CD14-positive monocyte (primary cell): ENCODE results near the gene TRAF3. TPM values are rescaled to one million over a fixed set of nuclear protein-coding genes. Genes with fewer than 3 reads are reported as not detected.

Experiments
- DNase-seq, 3 donors: peaks; one replicate each; pipeline ENCODE4 v3.0.0-alpha.2; 2011 to 2022
- H2AFZ ChIP-seq: 2 replicates; pipeline ENCODE4 v1.6.0; 2012; ENCODE audit warnings: mild to moderate bottlenecking, low read depth, low read length, inconsistent platforms; ENCODE audit not compliant: insufficient read depth, poor library complexity, severe bottlenecking
- H3K27ac ChIP-seq, 2 donors: 1 replicate in 1 of 2; 2 replicates in 1 of 2; pipeline ENCODE4 v1.5.1; 2012 to 2013; ENCODE audit warnings: low read length in 2 of 2, control low read depth in 1 of 2, inconsistent platforms in 1 of 2, low read depth in 1 of 2, mild to moderate bottlenecking in 1 of 2
- H3K27me3 ChIP-seq, 2 donors: one replicate each; pipeline versions ENCODE4 v1.6.0 to v1.6.1; 2011 to 2013; ENCODE audit warnings: low read length in 2 of 2; ENCODE audit not compliant: control insufficient read depth in 2 of 2, insufficient read depth in 2 of 2
- H3K36me3 ChIP-seq, 2 donors: replicated peaks in 1 of 2; 1 replicate in 1 of 2; 2 replicates in 1 of 2; pipeline versions ENCODE4 v1.5.1 to v1.6.1; 2012 to 2013; ENCODE audit warnings: low read length in 2 of 2, control low read depth in 1 of 2, inconsistent platforms in 1 of 2, mild to moderate bottlenecking in 1 of 2; ENCODE audit not compliant: insufficient read depth in 2 of 2, control insufficient read depth in 1 of 2
- H3K4me1 ChIP-seq, 2 donors: 1 replicate in 1 of 2; 2 replicates in 1 of 2; pipeline versions ENCODE4 v1.5.1 to v1.6.1; 2012 to 2013; ENCODE audit warnings: low read length in 2 of 2, control low read depth in 1 of 2, inconsistent platforms in 1 of 2, mild to moderate bottlenecking in 1 of 2, moderate library complexity in 1 of 2; ENCODE audit not compliant: insufficient read depth in 2 of 2, control insufficient read depth in 1 of 2
- H3K4me2 ChIP-seq: replicated peaks from 2 replicates; pipeline ENCODE3; 2012; ENCODE audit warnings: low read length, moderate library complexity, mild to moderate bottlenecking; ENCODE audit not compliant: poor library complexity, severe bottlenecking; ENCODE audit errors: extremely low read depth
- H3K4me3 ChIP-seq, 3 experiments: fragments of 200-600 bp in 1 of 3; sonication (generic) in 1 of 3; replicated peaks in 1 of 3; 1 replicate in 2 of 3; 2 replicates in 1 of 3; pipeline ENCODE4 v1.5.1; 2011 to 2013; ENCODE audit warnings: low read length in 3 of 3, mild to moderate bottlenecking in 3 of 3, control low read depth in 2 of 3, low read depth in 2 of 3, inconsistent platforms in 1 of 3, moderate library complexity in 1 of 3
- H3K79me2 ChIP-seq: 2 replicates; pipeline ENCODE4 v1.6.0; 2012; ENCODE audit warnings: mild to moderate bottlenecking, control low read depth, inconsistent platforms, low read length, moderate library complexity; ENCODE audit not compliant: insufficient read depth
- H3K9ac ChIP-seq: 2 replicates; pipeline ENCODE4 v1.6.0; 2017; ENCODE audit warnings: low read length, mild to moderate bottlenecking; ENCODE audit not compliant: insufficient read depth, poor library complexity, severe bottlenecking
- H3K9me3 ChIP-seq, 2 donors: replicated peaks in 1 of 2; 1 replicate in 1 of 2; 2 replicates in 1 of 2; pipeline versions ENCODE4 v1.5.1 to v1.6.1; 2012 to 2013; ENCODE audit warnings: low read length in 2 of 2, control low read depth in 1 of 2; ENCODE audit not compliant: control insufficient read depth in 1 of 2, insufficient read depth in 1 of 2
- H4K20me1 ChIP-seq: 2 replicates; pipeline ENCODE4 v1.6.0; 2012; ENCODE audit warnings: mild to moderate bottlenecking, low read length, control low read depth, moderate library complexity; ENCODE audit not compliant: insufficient read depth
- H3K27ac Mint-ChIP-seq, 7 donors: one replicate each; pipeline ENCODE4 v1.8.0; 2020; ENCODE audit warnings: mild to moderate bottlenecking in 7 of 7, mixed read lengths in 7 of 7, moderate library complexity in 6 of 7, inconsistent platforms in 2 of 7
- H3K27me3 Mint-ChIP-seq, 3 donors: one replicate each; pipeline ENCODE4 v1.8.0; 2021 to 2022; ENCODE audit warnings: low read depth in 3 of 3, mild to moderate bottlenecking in 3 of 3, mixed read lengths in 3 of 3, moderate library complexity in 3 of 3, inconsistent platforms in 1 of 3
- H3K36me3 Mint-ChIP-seq, 2 donors: one replicate each; pipeline ENCODE4 v1.8.0; 2020; ENCODE audit warnings: mixed read lengths in 2 of 2, inconsistent platforms in 1 of 2, mild to moderate bottlenecking in 1 of 2
- H3K4me1 Mint-ChIP-seq: one replicate; pipeline ENCODE4 v1.8.0; 2020; ENCODE audit warnings: mild to moderate bottlenecking, mixed read lengths
- H3K4me3 Mint-ChIP-seq, 2 donors: one replicate each; pipeline ENCODE4 v1.8.0; 2020; ENCODE audit warnings: mild to moderate bottlenecking in 2 of 2, mixed read lengths in 2 of 2, moderate library complexity in 1 of 2
- H3K9me3 Mint-ChIP-seq, 7 donors: one replicate each; pipeline ENCODE4 v1.8.0; 2020 to 2022; ENCODE audit warnings: mixed read lengths in 7 of 7, mild to moderate bottlenecking in 6 of 7, moderate library complexity in 6 of 7, inconsistent platforms in 2 of 7
- WGBS: methylation state at CpG from one replicate; pipeline ENCODE4 v1.1.5; 2013; ENCODE audit warnings: missing lambda C conversion rate; ENCODE audit not compliant: insufficient coverage; 5-methylcytosine and 5-hydroxymethylcytosine counted together
- intact Hi-C, 2 donors: fragments of 100-400 bp; cut with micrococcal nuclease; formaldehyde crosslinking; loops; one replicate each; pipeline versions ENCODE4 v1.15.0 to v1.15.1; 2023
- polyA plus RNA-seq, 3 donors: library from polyadenylated mRNA; depleted of rRNA in 1 of 3; unstranded in 2 of 3; stranded (reverse) in 1 of 3; fragments of 300-500 nt in 2 of 3; fragments of >200 nt in 1 of 3; fragmentation: Illumina TruSeq in 2 of 3; gene quantifications; 1 replicate in 2 of 3; 2 replicates in 1 of 3; pipeline ENCODE4 v1.2.3, GENCODE V29; 2012 to 2021
- TF ChIP-seq, protein P1 (sequence below): fragments of 200-600 bp; IDR thresholded peaks from one replicate; pipeline ENCODE4 v1.8.0; 2022; ENCODE audit warnings: antibody characterized with exemption, mild to moderate bottlenecking

The TRAF3 gene
- polyA plus RNA-seq, 3 donors = 12.0 to 37.6 (median 17.3) TPM

DNA sequence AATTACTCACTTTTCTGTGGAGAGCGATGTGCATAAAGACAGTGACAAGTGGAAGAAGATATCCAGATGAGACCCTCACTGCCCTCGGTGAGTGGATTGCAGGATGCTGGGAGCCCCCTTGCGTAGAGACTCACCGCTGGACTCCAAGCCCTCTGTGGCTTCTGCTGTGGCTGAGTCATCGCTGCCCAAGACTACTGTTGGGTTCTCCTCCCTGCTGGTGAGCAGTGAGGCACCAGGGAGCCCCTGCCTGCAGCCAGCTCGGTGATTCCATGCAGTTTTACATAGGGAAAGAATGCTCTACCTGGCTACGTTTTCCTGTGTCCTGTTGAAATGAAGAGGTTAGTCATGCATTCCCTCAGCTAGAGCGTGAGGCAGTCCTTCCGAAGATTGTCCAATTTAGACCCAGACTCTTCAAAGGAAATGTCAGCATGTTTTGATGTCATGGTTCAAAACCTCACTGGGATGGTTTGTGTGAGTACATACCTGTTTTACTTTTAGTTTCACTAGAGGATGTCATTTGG is 28.2 kb downstream of the TRAF3 start:
- Histone ChIP-seq H3K27me3 (no peaks in the 10 kb centered on the region), H2AFZ (no peak overlapping the region), H3K36me3 (peaks cover 11 to 22% of the 10 kb centered on the region in 2 donors), H3K4me3 (no peak overlapping the region), H4K20me1 (peaks cover 99% of the 10 kb centered on the region), H3K27ac (no peak overlapping the region), H3K9ac (no peak overlapping the region), H3K79me2 (peaks cover 78% of the 10 kb centered on the region), H3K4me1 (peaks cover 0 to 7% of the 10 kb centered on the region in 2 donors), H3K9me3 (no peaks in the 10 kb centered on the region), H3K4me2 (no peak overlapping the region)
- Mint-ChIP-seq H3K4me1 (peaks cover 26% of the 10 kb centered on the region), H3K9me3 (no peaks in the 10 kb centered on the region), H3K27me3 (no peaks in the 10 kb centered on the region), H3K36me3 (peaks cover 15 to 20% of the 10 kb centered on the region in 2 donors), H3K27ac (peak overlapping the region in 4 of 7 donors; percentile 4 to 70 (median 32)), H3K4me3 (no peak overlapping the region)
- peak in 1 of 3 donors; percentile 40 for DNase-seq
- intact Hi-C loops = loop anchor here in 1 of 2 donors (5.0 kb wide), 1 partner anchor 33 kb away; no protein-coding TSS in a partner anchor
- TF ChIP-seq, protein P1, sequence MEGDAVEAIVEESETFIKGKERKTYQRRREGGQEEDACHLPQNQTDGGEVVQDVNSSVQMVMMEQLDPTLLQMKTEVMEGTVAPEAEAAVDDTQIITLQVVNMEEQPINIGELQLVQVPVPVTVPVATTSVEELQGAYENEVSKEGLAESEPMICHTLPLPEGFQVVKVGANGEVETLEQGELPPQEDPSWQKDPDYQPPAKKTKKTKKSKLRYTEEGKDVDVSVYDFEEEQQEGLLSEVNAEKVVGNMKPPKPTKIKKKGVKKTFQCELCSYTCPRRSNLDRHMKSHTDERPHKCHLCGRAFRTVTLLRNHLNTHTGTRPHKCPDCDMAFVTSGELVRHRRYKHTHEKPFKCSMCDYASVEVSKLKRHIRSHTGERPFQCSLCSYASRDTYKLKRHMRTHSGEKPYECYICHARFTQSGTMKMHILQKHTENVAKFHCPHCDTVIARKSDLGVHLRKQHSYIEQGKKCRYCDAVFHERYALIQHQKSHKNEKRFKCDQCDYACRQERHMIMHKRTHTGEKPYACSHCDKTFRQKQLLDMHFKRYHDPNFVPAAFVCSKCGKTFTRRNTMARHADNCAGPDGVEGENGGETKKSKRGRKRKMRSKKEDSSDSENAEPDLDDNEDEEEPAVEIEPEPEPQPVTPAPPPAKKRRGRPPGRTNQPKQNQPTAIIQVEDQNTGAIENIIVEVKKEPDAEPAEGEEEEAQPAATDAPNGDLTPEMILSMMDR = no peak
- WGBS = 70% methylated on average over 9 of the region's 9 CpGs

DNA sequence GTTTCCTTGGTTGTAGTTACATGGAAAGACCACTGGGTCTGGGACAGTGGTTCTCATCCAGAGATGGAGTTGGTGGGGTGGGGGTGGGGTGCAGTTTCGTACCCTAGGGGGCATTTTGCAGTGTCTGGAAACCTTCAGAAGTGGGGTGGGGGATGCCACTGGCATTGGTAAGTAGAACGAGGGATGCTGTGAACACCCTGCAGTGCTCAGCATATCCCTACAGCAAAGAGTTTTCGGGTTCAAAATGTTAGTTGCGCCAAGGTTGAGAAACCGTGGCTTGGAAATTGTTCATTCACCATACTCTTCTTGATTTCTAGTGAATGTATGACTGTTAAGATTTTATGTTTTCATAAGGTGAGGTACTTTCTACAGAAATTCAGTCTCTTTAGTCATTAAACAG is 28.7 kb downstream of the TRAF3 start:
- H2AFZ ChIP-seq = no peak overlapping the region
- no peak overlapping the region for H3K4me2 ChIP-seq
- no peak overlapping the region for H3K4me3 ChIP-seq
- H3K4me1 Mint-ChIP-seq = peaks cover 26% of the 10 kb centered on the region
- peaks cover 0 to 7% of the 10 kb centered on the region in 2 donors for H3K4me1 ChIP-seq
- no peaks in the 10 kb centered on the region for H3K9me3 ChIP-seq
- no peak for DNase-seq
- no peak overlapping the region for H3K9ac ChIP-seq
- no peak overlapping the region for H3K4me3 Mint-ChIP-seq
- H3K27ac Mint-ChIP-seq = no peak overlapping the region
- no peak overlapping the region for H3K27ac ChIP-seq
- peaks cover 99% of the 10 kb centered on the region for H4K20me1 ChIP-seq
- H3K79me2 ChIP-seq = peaks cover 78% of the 10 kb centered on the region
- WGBS = no CpG with 5 or more reads among the region's 5 CpGs
- H3K36me3 ChIP-seq = peaks cover 11 to 27% of the 10 kb centered on the region in 2 donors
- no peaks in the 10 kb centered on the region for H3K27me3 ChIP-seq
- TF ChIP-seq, protein P1 = no peak
- no peaks in the 10 kb centered on the region for H3K9me3 Mint-ChIP-seq
- intact Hi-C loops = loop anchor here in 1 of 2 donors (5.0 kb wide), 1 partner anchor 34 kb away; no protein-coding TSS in a partner anchor
- H3K27me3 Mint-ChIP-seq = no peaks in the 10 kb centered on the region
- H3K36me3 Mint-ChIP-seq = peaks cover 16 to 17% of the 10 kb centered on the region in 2 donors
